K562 (cell line): ENCODE results near the gene SDE2.

Experiments
- EGR1 ChIP-seq: fragments of 450-650 bp; conservative IDR thresholded peaks from 2 replicates; pipeline ENCODE4 v1.6.1; 2017; ENCODE audit warnings: mild to moderate bottlenecking
- EP300 ChIP-seq: IDR thresholded peaks from 2 replicates; pipeline ENCODE4 v1.6.1; 2012; ENCODE audit warnings: low read length, improper control_type of control experiment
- NR2F6 ChIP-seq: fragments of 450-650 bp; formaldehyde crosslinking; IDR thresholded peaks from 2 replicates; pipeline ENCODE4 v1.4.0; 2020; ENCODE audit warnings: mild to moderate bottlenecking
- POLR2A ChIP-seq: fragments of 450-650 bp; conservative IDR thresholded peaks from 2 replicates; pipeline ENCODE4 v1.6.1; 2016
- RFX5 ChIP-seq: IDR thresholded peaks from 2 replicates; pipeline ENCODE4 v1.6.1; 2011; ENCODE audit warnings: low read depth, mild to moderate bottlenecking, improper control_type of control experiment, low read length
- TBL1XR1 ChIP-seq, 2 experiments: IDR thresholded peaks; 2 replicates each; pipeline ENCODE4 v1.6.1; 2012; ENCODE audit warnings: improper control_type of control experiment in 2 of 2, low read length in 2 of 2, mild to moderate bottlenecking in 1 of 2
- TF ChIP-seq, protein P1 (sequence below): sonication (generic); formaldehyde crosslinking; IDR thresholded peaks from 2 replicates; pipeline ENCODE4 v1.8.1; 2023; ENCODE audit warnings: mild to moderate bottlenecking, missing genetic modification reagents

GRCh38 chr1:225963735-225964530, 35.2 kb downstream of the SDE2 start:
- TF ChIP-seq TBL1XR1 (IDR thresholded peaks at IDR 0.05; ENCODE audit: low read length in 2 of 2) (no peak), RFX5 (no peak), EP300 (no peak), NR2F6 (CRISPR knock-in tag) (no peak), EGR1 (no peak), POLR2A (no peak)
- TF ChIP-seq, protein P1, sequence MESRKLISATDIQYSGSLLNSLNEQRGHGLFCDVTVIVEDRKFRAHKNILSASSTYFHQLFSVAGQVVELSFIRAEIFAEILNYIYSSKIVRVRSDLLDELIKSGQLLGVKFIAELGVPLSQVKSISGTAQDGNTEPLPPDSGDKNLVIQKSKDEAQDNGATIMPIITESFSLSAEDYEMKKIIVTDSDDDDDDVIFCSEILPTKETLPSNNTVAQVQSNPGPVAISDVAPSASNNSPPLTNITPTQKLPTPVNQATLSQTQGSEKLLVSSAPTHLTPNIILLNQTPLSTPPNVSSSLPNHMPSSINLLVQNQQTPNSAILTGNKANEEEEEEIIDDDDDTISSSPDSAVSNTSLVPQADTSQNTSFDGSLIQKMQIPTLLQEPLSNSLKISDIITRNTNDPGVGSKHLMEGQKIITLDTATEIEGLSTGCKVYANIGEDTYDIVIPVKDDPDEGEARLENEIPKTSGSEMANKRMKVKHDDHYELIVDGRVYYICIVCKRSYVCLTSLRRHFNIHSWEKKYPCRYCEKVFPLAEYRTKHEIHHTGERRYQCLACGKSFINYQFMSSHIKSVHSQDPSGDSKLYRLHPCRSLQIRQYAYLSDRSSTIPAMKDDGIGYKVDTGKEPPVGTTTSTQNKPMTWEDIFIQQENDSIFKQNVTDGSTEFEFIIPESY = no peak
